ENCODE results near the gene AP1M2.
"Not testable (repeated sequence)": the region's sequence is repeated elsewhere in the genome, so short reads cannot be mapped to it uniquely, and the experiment has no call there.

AP1M2 gene

DNA sequence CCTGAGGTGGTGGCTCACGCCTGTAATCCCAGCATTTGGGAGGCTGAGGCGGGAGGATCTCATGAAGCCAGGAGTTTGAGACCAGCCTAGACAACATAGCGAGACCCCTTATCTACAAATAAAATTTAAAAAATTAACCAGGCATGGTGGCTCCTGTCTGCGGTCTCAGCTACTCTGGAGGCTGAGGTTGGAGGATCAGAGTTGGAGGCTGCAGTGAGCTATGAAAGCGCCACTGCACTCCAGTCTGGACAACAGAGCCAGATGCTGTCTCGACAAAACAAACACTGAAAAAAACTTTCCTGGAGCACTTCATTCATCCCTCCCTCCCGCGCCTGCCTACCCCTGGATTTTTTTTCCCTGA, 44.1 kb downstream of the AP1M2 start:
- no peak for DNase-seq (ENCODE audit: low read depth, low spot score)

DNA sequence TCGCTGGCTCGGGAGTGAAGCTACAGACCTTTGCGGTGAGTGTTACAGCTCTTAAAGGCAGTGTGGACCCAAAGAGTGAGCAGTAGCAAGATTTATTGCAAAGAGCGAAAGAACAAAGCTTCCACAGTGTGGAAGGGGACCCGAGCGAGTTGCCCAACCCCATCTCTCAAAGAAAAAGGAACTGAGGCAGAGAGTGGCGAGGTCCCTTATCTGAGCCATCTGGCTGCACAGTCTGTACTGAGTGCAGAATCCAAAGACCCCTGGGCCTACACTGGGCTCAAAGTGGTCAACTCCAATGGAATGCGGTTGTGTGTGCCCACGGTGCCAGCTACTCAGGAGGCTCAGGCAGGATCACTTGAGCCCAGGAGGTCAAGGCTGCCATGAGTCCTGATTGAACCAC, 48.1 kb downstream of the AP1M2 start:
- not testable (repeated sequence) for DNase-seq (ENCODE audit: low read depth, low spot score)

DNA sequence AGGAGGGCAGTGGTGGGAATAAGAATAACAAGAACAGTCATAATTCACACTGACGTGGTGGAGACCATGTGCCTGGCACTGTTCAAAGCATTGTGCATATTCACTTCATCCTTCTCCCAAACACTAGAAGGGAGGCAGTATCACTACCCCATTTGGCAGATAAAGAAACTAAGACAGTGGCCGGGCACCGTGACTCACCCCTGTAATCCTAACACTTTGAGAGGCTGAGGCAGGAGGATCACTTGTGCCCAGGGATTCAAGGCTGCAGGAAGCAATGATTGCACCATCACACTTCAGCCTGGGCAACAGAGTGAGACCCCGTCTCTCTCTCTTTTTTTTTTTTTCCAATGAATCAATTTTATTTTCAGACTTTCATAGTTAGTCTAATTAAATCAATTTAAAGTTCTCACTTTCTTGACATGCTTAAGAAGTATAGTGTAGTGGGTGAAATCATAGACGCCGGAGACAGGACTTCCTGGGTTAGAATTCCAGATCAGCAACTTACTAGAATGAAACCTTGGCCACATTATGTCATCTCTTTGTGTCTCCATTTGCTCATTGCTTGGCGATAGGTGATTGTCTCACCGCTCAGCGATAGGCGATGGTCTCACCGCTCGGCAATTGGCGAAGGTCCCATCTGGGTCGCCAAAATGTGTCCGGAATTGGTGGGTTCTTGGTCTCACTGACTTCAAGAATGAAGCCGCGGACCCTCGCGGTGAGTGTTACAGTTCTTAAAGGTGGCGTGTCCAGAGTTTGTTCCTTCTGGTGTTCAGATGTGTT, 48.7 kb downstream of the AP1M2 start:
- DNase-seq (ENCODE audit: low read depth, low spot score) = no peak

DNA sequence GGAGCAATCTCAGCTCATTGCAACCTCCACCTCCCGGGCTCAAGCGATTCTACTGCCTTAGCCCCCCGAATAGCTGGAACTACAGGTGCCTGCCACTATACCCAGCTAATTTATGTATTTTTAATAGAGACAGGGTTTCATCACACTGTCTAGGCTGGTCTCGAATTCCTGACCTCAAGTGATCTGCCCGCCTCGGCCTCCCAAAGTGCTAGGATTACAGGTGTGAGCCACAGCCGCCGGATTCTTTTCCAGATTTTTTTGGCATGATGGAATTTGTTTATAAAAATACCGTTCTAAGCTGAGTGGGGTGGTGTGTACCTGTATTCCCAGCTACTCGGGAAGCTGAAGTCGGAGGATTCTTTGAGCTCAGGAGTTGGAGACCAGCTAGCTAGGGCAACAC, 49.4 kb downstream of the AP1M2 start:
- no peak for DNase-seq (ENCODE audit: low read depth, low spot score)

DNA sequence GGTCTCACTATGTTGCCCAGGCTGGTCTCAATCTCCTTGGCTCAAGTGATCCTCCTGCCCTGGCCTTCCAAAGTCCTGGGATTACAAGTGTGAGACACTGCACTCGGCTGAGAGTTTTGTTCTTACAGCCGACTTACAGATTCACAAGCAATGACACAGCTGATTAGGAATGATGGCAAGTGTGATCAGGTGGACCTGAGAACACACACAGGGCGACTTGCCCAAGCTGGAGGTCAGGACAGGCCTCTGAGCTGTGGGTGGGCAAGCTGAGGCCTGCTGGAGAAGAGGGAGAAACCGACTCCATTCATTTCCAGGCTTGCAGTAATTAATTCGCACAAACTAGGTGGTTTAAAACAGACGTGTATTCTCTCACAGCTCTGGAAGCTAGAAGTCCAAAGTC, 51.5 kb downstream of the AP1M2 start:
- DNase-seq (ENCODE audit: low read depth, low spot score) = no peak

DNA sequence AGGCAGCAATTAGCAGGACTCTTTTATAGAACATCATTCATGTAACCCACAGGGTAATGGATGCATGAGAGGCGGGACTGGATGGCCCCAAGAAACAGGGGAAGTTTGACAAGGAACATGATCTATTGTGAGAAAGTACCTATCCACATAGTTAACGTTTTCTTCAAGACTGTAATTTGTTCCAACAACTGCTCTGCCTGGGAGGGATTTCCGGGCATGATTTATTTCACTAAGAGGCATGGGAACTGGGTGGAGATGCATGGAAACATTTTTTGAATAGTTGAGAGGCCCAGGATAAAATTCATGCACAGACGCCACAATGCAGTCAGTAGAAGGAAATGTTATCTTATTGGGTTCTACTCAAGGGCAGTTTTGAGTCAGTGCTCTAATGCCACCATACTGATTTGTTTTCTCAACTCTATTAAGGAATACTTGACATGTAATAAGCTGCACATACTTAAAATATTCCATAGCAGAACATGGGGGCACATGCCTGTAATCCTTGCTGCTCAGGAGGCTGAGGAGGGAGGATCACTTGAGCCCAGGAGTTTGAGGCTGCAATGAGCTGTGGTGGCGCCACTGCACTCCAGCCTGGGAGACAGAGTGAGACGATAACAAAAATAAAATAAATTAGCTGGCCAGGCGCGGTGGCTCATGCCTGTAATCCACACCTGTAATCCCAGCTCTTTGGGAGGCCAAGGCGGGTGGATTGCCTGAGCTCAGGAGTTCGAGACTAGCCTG, 53.3 kb downstream of the AP1M2 start:
- no peak for DNase-seq (ENCODE audit: low read depth, low spot score)

DNA sequence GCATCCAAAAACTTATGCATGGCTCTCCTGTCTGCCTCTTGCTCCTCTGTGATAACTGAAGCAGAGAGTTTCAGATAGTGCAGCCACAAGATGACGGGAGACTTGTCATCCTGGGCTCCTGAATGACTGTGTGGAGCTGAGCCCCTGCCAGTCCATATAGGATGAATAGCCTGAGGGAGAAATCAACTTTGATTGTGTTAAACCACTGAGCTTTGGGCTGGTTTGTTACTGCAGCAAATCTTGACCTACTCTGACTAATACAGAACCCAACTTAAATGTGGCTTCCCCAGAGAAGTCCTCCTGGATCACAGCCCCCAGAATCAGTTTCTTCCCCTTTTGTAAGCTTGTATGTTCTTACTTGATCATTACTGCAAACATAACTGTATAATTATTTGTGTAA, 54.7 kb downstream of the AP1M2 start:
- DNase-seq (ENCODE audit: low read depth, low spot score) = no peak

DNA sequence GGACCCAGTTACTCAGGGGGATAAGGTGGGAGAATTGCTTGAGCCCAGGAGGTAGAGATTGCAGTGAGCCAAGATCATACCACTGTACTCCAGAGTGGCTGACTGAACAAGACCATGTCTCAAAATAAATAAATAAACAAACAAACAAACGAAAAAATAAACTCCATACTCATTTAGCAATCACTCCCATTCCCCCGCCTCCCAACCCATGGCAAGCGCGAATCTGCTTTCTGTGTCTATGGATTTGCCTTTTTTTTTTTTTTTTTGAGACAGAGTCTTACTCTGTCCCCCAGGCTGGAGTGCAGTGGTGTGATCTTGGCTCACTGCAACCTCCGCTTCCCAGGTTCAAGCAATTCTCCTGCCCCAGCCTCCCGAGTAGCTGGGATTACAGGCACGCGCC, 60.2 kb downstream of the AP1M2 start:
- DNase-seq (ENCODE audit: low read depth, low spot score) = not testable (repeated sequence)

DNA sequence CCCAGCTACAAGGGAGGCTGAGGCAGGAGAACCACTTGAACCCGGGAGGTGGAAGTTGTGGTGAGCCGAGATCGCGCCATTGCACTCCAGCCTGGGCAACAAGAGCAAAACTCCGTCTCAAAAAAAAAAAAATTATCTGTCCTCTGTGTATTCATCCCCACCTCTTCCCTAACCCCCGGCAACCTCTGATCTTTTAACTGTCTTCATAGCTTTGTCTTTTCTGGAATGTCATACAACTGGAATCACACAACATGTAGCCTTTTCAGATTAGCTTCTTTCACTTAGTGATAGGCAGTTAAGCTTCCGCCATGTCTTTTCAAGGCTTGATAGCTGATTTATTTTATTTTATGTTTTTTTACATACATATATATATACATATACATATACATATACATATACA, 61.5 kb downstream of the AP1M2 start:
- no peak for DNase-seq (ENCODE audit: low read depth, low spot score)

DNA sequence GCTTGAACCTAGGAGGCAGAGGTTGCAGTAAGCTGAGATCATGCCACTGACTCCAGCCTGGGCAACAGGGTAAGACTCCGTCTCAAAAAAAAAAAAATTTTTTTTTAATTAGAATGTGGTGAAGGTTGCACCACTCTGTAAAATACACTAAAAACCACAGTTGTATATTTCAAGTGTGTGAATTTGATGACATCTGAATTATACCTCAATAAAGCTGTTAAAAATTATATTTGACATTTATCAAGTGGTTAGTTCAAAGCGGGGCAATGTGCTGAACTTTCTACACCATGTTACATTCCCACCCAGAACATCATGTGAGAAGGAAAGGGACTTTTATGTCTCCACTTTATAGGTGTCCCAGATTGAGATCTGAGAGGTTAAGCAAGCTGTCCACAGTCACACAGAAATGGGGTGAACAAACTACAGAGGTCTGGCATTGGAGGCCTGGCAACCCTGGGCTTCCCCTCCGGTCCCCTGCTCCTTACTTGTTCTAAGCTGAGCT, 63.9 kb downstream of the AP1M2 start:
- no peak for DNase-seq (ENCODE audit: low read depth, low spot score)

Measured in ELF-1 (cell line).